Activated T-cell treated with anti-CD3 and anti-CD28 coated beads for 48 hours (primary cell): ENCODE results near the gene CDK14.
"Not testable (repeated sequence)": the region's sequence is repeated elsewhere in the genome, so short reads cannot be mapped to it uniquely, and the experiment has no call there.

Source experiments
- DNase-seq: peaks from one replicate; pipeline ENCODE4 v3.0.0-alpha.2; 2020; ENCODE audit warnings: low read depth

CDK14 gene

GRCh38 chr7:90631502-90631901, 35.4 kb downstream of the CDK14 start:
- DNase-seq, result no peak

- DNase-seq, result not testable (repeated sequence)
Measured at GRCh38 chr7:90639683-90640082, 43.6 kb downstream of the CDK14 start.

GRCh38 chr7:90642978-90643377, 46.9 kb downstream of the CDK14 start:
- no peak for DNase-seq

- DNase-seq, result no peak
Measured at GRCh38 chr7:90645784-90646183, 49.7 kb downstream of the CDK14 start.

- DNase-seq, result no peak
Measured at GRCh38 chr7:90648107-90648506, 52.0 kb downstream of the CDK14 start.

GRCh38 chr7:90648834-90649233, 52.7 kb downstream of the CDK14 start:
- DNase-seq, result no peak

GRCh38 chr7:90654718-90655427, 58.8 kb downstream of the CDK14 start:
- DNase-seq, result no peak

- no peak for DNase-seq
Measured at GRCh38 chr7:90655566-90655965, 59.4 kb downstream of the CDK14 start.

GRCh38 chr7:90657481-90657880, 61.4 kb downstream of the CDK14 start:
- no peak for DNase-seq

- DNase-seq, result no peak
Measured at GRCh38 chr7:90660100-90660499, 64.0 kb downstream of the CDK14 start.

- DNase-seq, result no peak
Measured at GRCh38 chr7:90660819-90661218, 64.7 kb downstream of the CDK14 start.

GRCh38 chr7:90661290-90662151, 65.4 kb downstream of the CDK14 start:
- no peak for DNase-seq

GRCh38 chr7:90663176-90663575, 67.1 kb downstream of the CDK14 start:
- no peak for DNase-seq

- no peak for DNase-seq
Measured at GRCh38 chr7:90666186-90666585, 70.1 kb downstream of the CDK14 start.

GRCh38 chr7:90668992-90669391, 72.9 kb downstream of the CDK14 start:
- DNase-seq, result no peak

- no peak for DNase-seq
Measured at GRCh38 chr7:90669492-90669891, 73.4 kb downstream of the CDK14 start.

- no peak for DNase-seq
Measured at GRCh38 chr7:90671571-90671970, 75.5 kb downstream of the CDK14 start.

- DNase-seq, result no peak
Measured at GRCh38 chr7:90672210-90672609, 76.1 kb downstream of the CDK14 start.

- no peak for DNase-seq
Measured at GRCh38 chr7:90674625-90675024, 78.5 kb downstream of the CDK14 start.

- DNase-seq, result no peak
Measured at GRCh38 chr7:90675982-90676381, 79.9 kb downstream of the CDK14 start.

GRCh38 chr7:90677486-90678404, 81.6 kb downstream of the CDK14 start:
- DNase-seq, result no peak

GRCh38 chr7:90678986-90679385, 82.9 kb downstream of the CDK14 start:
- DNase-seq, result no peak
